ENCODE measurements around the gene PADI4.

- TF ChIP-seq CTCF (IDR thresholded peaks at IDR 0.05) (no peak), POLR2AphosphoS5 (IDR thresholded peaks at IDR 0.05; ENCODE audit: low read depth, low read length) (no peak), SIN3A (IDR thresholded peaks at IDR 0.05; ENCODE audit: borderline replicate concordance, insufficient read depth, low read depth, low read length) (no peak), REST (IDR thresholded peaks at IDR 0.05; ENCODE audit: insufficient read depth in 1 of 2, low read depth in 2 of 2, low read length in 1 of 2) (no peak)
Observed at GRCh38 chr1:17290553-17290952, 17.4 kb upstream of the PADI4 start.

All from Panc1 (cell line).